IMR-90 (cell line): ENCODE measurements around the gene SVOPL. TPM values are rescaled to one million over a fixed set of nuclear protein-coding genes. Genes with fewer than 3 reads are reported as not detected.

Source experiments
- ATAC-seq: fragments of 200-7000 bp; cut with Tn5 transposase; 2 replicates; pipeline ENCODE4 v1.9.1; 2020; ENCODE audit warnings: low read depth, mild to moderate bottlenecking, moderate library complexity
- BruUV-seq: library from RNA; stranded (reverse); fragments of 400-500 nt; replicated peaks from 2 replicates; lab custom pipeline; 2021; lab: Mats Ljungman, UMichigan
- CTCF ChIA-PET: fragments of 300-600 bp; formaldehyde crosslinking; extraction: SDS; loops from one replicate; lab custom pipeline; 2021; ENCODE audit warnings: antibody characterized with exemption; lab: Yijun Ruan, JAX
- POLR2A ChIA-PET: fragments of 300-600 bp; sonication (Branson Sonifier 250); formaldehyde crosslinking; loops from one replicate; lab custom pipeline; 2022; ENCODE audit warnings: antibody characterized with exemption; ENCODE audit not compliant: unreplicated experiment; lab: Charles Lee
- DNase-seq: peaks from one replicate; pipeline ENCODE4 v3.0.0; 2013
- H2AFZ ChIP-seq: replicated peaks from 2 replicates; pipeline ENCODE3; 2013; ENCODE audit warnings: low read length, mild to moderate bottlenecking; ENCODE audit not compliant: poor library complexity
- H2AK5ac ChIP-seq: 2 replicates; pipeline ENCODE4 v1.6.1; 2013; ENCODE audit warnings: low read depth, low read length, inconsistent platforms
- H2AK9ac ChIP-seq: replicated peaks from 2 replicates; pipeline ENCODE3; 2013; ENCODE audit warnings: mild to moderate bottlenecking, low read depth, low read length, moderate library complexity; ENCODE audit not compliant: poor library complexity
- H2BK120ac ChIP-seq: 2 replicates; pipeline ENCODE4 v1.6.1; 2013; ENCODE audit warnings: low read depth, low read length, inconsistent platforms
- H2BK15ac ChIP-seq: 3 replicates; pipeline ENCODE4 v1.6.1; 2013; ENCODE audit warnings: low read depth, low read length, inconsistent platforms
- H2BK20ac ChIP-seq: 2 replicates; pipeline ENCODE4 v1.6.1; 2013; ENCODE audit warnings: low read depth, mild to moderate bottlenecking, inconsistent platforms, low read length, moderate library complexity
- H2BK5ac ChIP-seq: 2 replicates; pipeline ENCODE4 v1.6.1; 2013; ENCODE audit warnings: mild to moderate bottlenecking, low read depth, low read length, inconsistent platforms; ENCODE audit not compliant: poor library complexity, severe bottlenecking
- H3K14ac ChIP-seq: replicated peaks from 2 replicates; pipeline ENCODE4 v1.6.1; 2013; ENCODE audit warnings: low read depth, low read length, inconsistent platforms
- H3K18ac ChIP-seq: 2 replicates; pipeline ENCODE4 v1.6.1; 2013; ENCODE audit warnings: low read depth, low read length, control low read depth
- H3K23ac ChIP-seq: 2 replicates; pipeline ENCODE4 v1.6.1; 2013; ENCODE audit warnings: low read depth, low read length, inconsistent platforms
- H3K27ac ChIP-seq: 2 replicates; pipeline ENCODE4 v1.5.1; 2013; ENCODE audit warnings: mild to moderate bottlenecking, control low read depth, low read length; ENCODE audit not compliant: insufficient read depth
- H3K27me3 ChIP-seq: 2 replicates; pipeline ENCODE4 v1.6.1; 2013; ENCODE audit warnings: low read length; ENCODE audit not compliant: control insufficient read depth, insufficient read depth
- H3K36me3 ChIP-seq: 2 replicates; pipeline ENCODE4 v1.6.1; 2013; ENCODE audit warnings: low read length, mixed read lengths; ENCODE audit not compliant: control insufficient read depth, insufficient read depth
- H3K4ac ChIP-seq: 2 replicates; pipeline ENCODE4 v1.6.1; 2013; ENCODE audit warnings: low read depth, low read length, inconsistent platforms
- H3K4me1 ChIP-seq: 2 replicates; pipeline ENCODE4 v1.6.1; 2013; ENCODE audit warnings: low read length, mixed read lengths; ENCODE audit not compliant: control insufficient read depth, insufficient read depth
- H3K4me2 ChIP-seq: 2 replicates; pipeline ENCODE4 v1.6.1; 2013; ENCODE audit warnings: low read depth, mild to moderate bottlenecking, control low read depth, low read length, moderate library complexity
- H3K4me3 ChIP-seq: 2 replicates; pipeline ENCODE4 v1.5.1; 2013; ENCODE audit warnings: low read depth, mild to moderate bottlenecking, control low read depth, low read length, moderate library complexity; ENCODE audit not compliant: insufficient read depth
- H3K56ac ChIP-seq: 2 replicates; pipeline ENCODE4 v1.6.1; 2013; ENCODE audit warnings: low read length, inconsistent platforms; ENCODE audit not compliant: insufficient read depth; ENCODE audit errors: extremely low read depth
- H3K79me1 ChIP-seq, 2 experiments: 2 replicates each; pipeline ENCODE4 v1.6.1; 2013; ENCODE audit warnings: low read length in 2 of 2, inconsistent platforms in 1 of 2, low read depth in 1 of 2
- H3K9ac ChIP-seq: 2 replicates; pipeline ENCODE4 v1.6.1; 2013; ENCODE audit warnings: low read depth, low read length, control low read depth
- H3K9me1 ChIP-seq: 2 replicates; pipeline ENCODE4 v1.6.1; 2013; ENCODE audit warnings: low read length, inconsistent platforms; ENCODE audit not compliant: insufficient read depth
- H3K9me3 ChIP-seq: 2 replicates; pipeline ENCODE4 v1.6.1; 2013; ENCODE audit warnings: low read length; ENCODE audit not compliant: control insufficient read depth, insufficient read depth
- H4K20me1 ChIP-seq: 2 replicates; pipeline ENCODE4 v1.6.1; 2013; ENCODE audit warnings: low read length, inconsistent platforms; ENCODE audit not compliant: insufficient read depth
- H4K5ac ChIP-seq: 2 replicates; pipeline ENCODE4 v1.6.1; 2013; ENCODE audit warnings: mild to moderate bottlenecking, low read depth, low read length, control low read depth
- H4K8ac ChIP-seq, 2 experiments: 2 replicates each; pipeline ENCODE4 v1.6.1; 2013; ENCODE audit warnings: low read depth in 2 of 2, low read length in 2 of 2, control low read depth in 1 of 2, inconsistent platforms in 1 of 2
- H4K91ac ChIP-seq: 2 replicates; pipeline ENCODE4 v1.6.1; 2013; ENCODE audit warnings: low read depth, low read length, inconsistent platforms; ENCODE audit not compliant: insufficient read depth
- BHLHE40 ChIP-seq: fragments of 150-350 bp; IDR thresholded peaks from 2 replicates; pipeline ENCODE4 v1.6.1; 2016; ENCODE audit warnings: mild to moderate bottlenecking, low read depth, low read length
- CEBPB ChIP-seq: IDR thresholded peaks from 2 replicates; pipeline ENCODE4 v1.6.1; 2012; ENCODE audit warnings: low read depth, low read length, improper control_type of control experiment
- CHD1 ChIP-seq: IDR thresholded peaks from 2 replicates; pipeline ENCODE4 v1.6.1; 2012; ENCODE audit warnings: low read depth, low read length, improper control_type of control experiment
- CTCF ChIP-seq: conservative IDR thresholded peaks from 2 replicates; pipeline ENCODE4 v1.5.1; 2012; ENCODE audit warnings: mild to moderate bottlenecking, low read depth, low read length, improper control_type of control experiment
- ELK1 ChIP-seq: fragments of 150-350 bp; IDR thresholded peaks from 2 replicates; pipeline ENCODE4 v1.6.1; 2016; ENCODE audit warnings: low read depth, mild to moderate bottlenecking, low read length, moderate library complexity, borderline replicate concordance
- FOS ChIP-seq: fragments of 150-350 bp; IDR thresholded peaks from 2 replicates; pipeline ENCODE4 v1.6.1; 2016; ENCODE audit warnings: low read depth, low read length
- MAFK ChIP-seq: IDR thresholded peaks from 2 replicates; pipeline ENCODE4 v1.6.1; 2012; ENCODE audit warnings: low read depth, low read length, improper control_type of control experiment
- MAZ ChIP-seq: IDR thresholded peaks from 2 replicates; pipeline ENCODE4 v1.6.1; 2012; ENCODE audit warnings: low read depth, mild to moderate bottlenecking, low read length, improper control_type of control experiment, moderate library complexity, borderline replicate concordance
- MXI1 ChIP-seq: IDR thresholded peaks from 2 replicates; pipeline ENCODE4 v1.6.1; 2012; ENCODE audit warnings: low read depth, mild to moderate bottlenecking, low read length, moderate library complexity, borderline replicate concordance
- NFE2L2 ChIP-seq: fragments of 150-350 bp; IDR thresholded peaks from 2 replicates; pipeline ENCODE4 v1.6.1; 2016; ENCODE audit warnings: low read depth, mild to moderate bottlenecking, low read length
- POLR2A ChIP-seq: IDR thresholded peaks from 2 replicates; pipeline ENCODE4 v1.6.1; 2012; ENCODE audit warnings: mild to moderate bottlenecking, low read depth, low read length
- RAD21 ChIP-seq: IDR thresholded peaks from 2 replicates; pipeline ENCODE4 v1.6.1; 2012; ENCODE audit warnings: low read length, improper control_type of control experiment
- RCOR1 ChIP-seq: IDR thresholded peaks from 2 replicates; pipeline ENCODE4 v1.6.1; 2012; ENCODE audit warnings: mild to moderate bottlenecking, low read length, improper control_type of control experiment; ENCODE audit not compliant: insufficient replicate concordance
- RFX5 ChIP-seq: IDR thresholded peaks from 2 replicates; pipeline ENCODE4 v1.8.0; 2012; ENCODE audit warnings: low read depth, mild to moderate bottlenecking, low read length, moderate library complexity
- SMC3 ChIP-seq: fragments of 150-350 bp; IDR thresholded peaks from 2 replicates; pipeline ENCODE4 v1.6.1; 2016; ENCODE audit warnings: low read depth, mild to moderate bottlenecking, antibody characterized with exemption, low read length, moderate library complexity
- USF2 ChIP-seq: fragments of 150-350 bp; IDR thresholded peaks from 2 replicates; pipeline ENCODE4 v1.6.1; 2017; ENCODE audit warnings: mild to moderate bottlenecking, antibody characterized with exemption, low read length, low read depth
- WGBS, 2 experiments: methylation state at CpG; one replicate each; pipeline versions ENCODE4 v1.1.5 to v1.1.7; 2013; ENCODE audit warnings: missing lambda C conversion rate in 2 of 2; ENCODE audit not compliant: insufficient read length in 1 of 2; ENCODE audit errors: extremely low coverage in 2 of 2; 5-methylcytosine and 5-hydroxymethylcytosine counted together
- dilution Hi-C: fragments of 300-500 bp; cut with HindIII; formaldehyde crosslinking; loops from one replicate; pipeline ENCODE4 v1.14.3; 2018; ENCODE audit warnings: low sequenced_read_pairs; ENCODE audit not compliant: unreplicated experiment
- in situ Hi-C: fragments of 300-500 bp; cut with MboI; formaldehyde crosslinking; loops from 3 replicates; pipeline ENCODE4 v1.14.3; 2019; ENCODE audit warnings: low sequenced_read_pairs, inconsistent platforms, mixed read lengths
- intact Hi-C: fragments of 100-400 bp; cut with micrococcal nuclease; formaldehyde crosslinking; loops from 2 replicates; pipeline ENCODE4 v1.10.0; 2022
- polyA plus RNA-seq, 3 experiments: library from polyadenylated mRNA; depleted of rRNA; stranded (reverse); fragments of >200 nt; gene quantifications; 2 replicates each; pipeline ENCODE4 v1.2.3, GENCODE V29; 2012; ENCODE audit warnings: low replicate concordance in 1 of 3
- total RNA-seq: library from RNA; depleted of rRNA; stranded (reverse); fragments of >200 nt; gene quantifications from 2 replicates; pipeline ENCODE4 v1.2.3, GENCODE V29; 2012

The SVOPL gene
- total and polyA plus RNA-seq, 2 of the 4 experiments (the other 2 are of a cell fraction), result not detected

- BruUV-seq, result no TSS peak
- Histone ChIP-seq H3K36me3 (no peaks in the 10 kb centered on the region), H4K91ac (no peak overlapping the region), H3K27ac (no peak overlapping the region), H2BK20ac (no peak overlapping the region), H2AK5ac (no peak overlapping the region), H3K56ac (no peak overlapping the region), H2AK9ac (no peak overlapping the region), H4K5ac (no peak overlapping the region), H3K4me1 (no peaks in the 10 kb centered on the region), H4K20me1 (no peaks in the 10 kb centered on the region), H3K79me1 (no peaks in the 10 kb centered on the region), H3K23ac (no peak overlapping the region), H3K4ac (no peak overlapping the region), H3K9me3 (peaks cover 7% of the 10 kb centered on the region; the same call in 1 of the 2 replicates), H3K9me1 (no peaks in the 10 kb centered on the region), H3K27me3 (no peaks in the 10 kb centered on the region), H3K18ac (no peak overlapping the region), H3K4me2 (no peak overlapping the region), H2BK5ac (no peak overlapping the region), H2BK120ac (no peak overlapping the region), H3K9ac (no peak overlapping the region), H2BK15ac (no peak overlapping the region), H3K4me3 (no peak overlapping the region), H4K8ac (no peak overlapping the region), H2AFZ (no peak overlapping the region), H3K14ac (no peak overlapping the region)
- POLR2A ChIA-PET, result interaction anchor here (0.5 kb wide), 1 partner anchor 522 kb away, joined by 4 read pairs; no protein-coding TSS in a partner anchor
- intact Hi-C loops, result no loop called here
- dilution Hi-C loops, result no loop called here
- no peak for TF ChIP-seq BHLHE40
- no peak for TF ChIP-seq RAD21
- TF ChIP-seq CHD1, result no peak
- no peak for TF ChIP-seq USF2
- TF ChIP-seq FOS, result no peak
- no peak for TF ChIP-seq NFE2L2
- no peak for TF ChIP-seq RFX5
- TF ChIP-seq MAZ, result no peak
- TF ChIP-seq CTCF, result no peak
- TF ChIP-seq ELK1, result no peak
- no peak for TF ChIP-seq RCOR1
- TF ChIP-seq SMC3, result no peak
- no peak for TF ChIP-seq POLR2A
- no peak for TF ChIP-seq MAFK
- no peak for TF ChIP-seq MXI1
- no peak for TF ChIP-seq CEBPB
- no peak for DNase-seq
- WGBS, 2 experiments, result 60% methylated on average over 4 of the region's 9 CpGs; no CpG with 5 or more reads in 1 of the 2 experiments
- no peak for ATAC-seq
- in situ Hi-C loops, result loop anchor here (25.0 kb wide), 1 partner anchor 1114 kb away; no protein-coding TSS in a partner anchor
- CTCF ChIA-PET, result no interaction called here
These were observed 25.1 kb upstream of the SVOPL start for GRCh38 chr7:138726288-138726687.
